Measurements from ENCODE around the gene CDPF1.

DNA sequence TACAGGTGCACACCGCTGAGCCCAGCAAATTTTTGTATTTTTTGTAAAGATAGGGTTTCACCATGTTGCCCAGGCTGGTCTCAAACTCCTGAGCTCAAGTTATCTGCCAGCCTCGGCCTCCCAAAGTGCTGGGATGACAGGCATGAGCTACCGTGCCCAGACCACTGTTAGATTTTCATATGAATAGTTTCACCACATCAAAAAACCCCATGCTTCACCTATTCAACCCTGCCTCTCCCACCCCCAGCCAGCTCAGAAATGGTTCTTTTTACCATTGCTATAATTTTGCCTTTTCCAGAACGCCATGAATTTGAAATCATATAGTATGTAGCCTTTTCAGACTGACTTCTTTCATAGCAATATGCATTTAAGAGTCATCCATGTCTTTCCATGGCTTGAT is 37.9 kb downstream of the CDPF1 start:
- no peak for TF ChIP-seq CTCF (IDR thresholded peaks at IDR 0.05)
- TF ChIP-seq POLR2A (IDR thresholded peaks at IDR 0.05), result no peak

Data from adrenal gland (tissue), 5 donors.